ENCODE measurements around the gene GMDS.

Gene GMDS

GRCh38 chr6:1940381-1940780, 305.0 kb downstream of the GMDS start:
- no peak overlapping the region for H3K4me3 ChIP-seq (ENCODE audit: low read length)
- TF ChIP-seq ZNF274 (IDR thresholded peaks at IDR 0.05; ENCODE audit: low read depth, low read length) = no peak

- no peak for TF ChIP-seq ZNF274 (IDR thresholded peaks at IDR 0.05; ENCODE audit: low read depth, low read length)
- no peak overlapping the region for H3K4me3 ChIP-seq (ENCODE audit: low read length)
Measured at GRCh38 chr6:1933292-1933691, 312.1 kb downstream of the GMDS start.

- no peak overlapping the region for H3K4me3 ChIP-seq (ENCODE audit: low read length)
- TF ChIP-seq ZNF274 (IDR thresholded peaks at IDR 0.05; ENCODE audit: low read depth, low read length) = no peak
Measured at GRCh38 chr6:1931817-1932216, 313.6 kb downstream of the GMDS start.

GRCh38 chr6:1930356-1930755, 315.0 kb downstream of the GMDS start:
- H3K4me3 ChIP-seq (ENCODE audit: low read length) = no peak overlapping the region
- no peak for TF ChIP-seq ZNF274 (IDR thresholded peaks at IDR 0.05; ENCODE audit: low read depth, low read length)

- no peak for TF ChIP-seq ZNF274 (IDR thresholded peaks at IDR 0.05; ENCODE audit: low read depth, low read length)
- no peak overlapping the region for H3K4me3 ChIP-seq (ENCODE audit: low read length)
Measured at GRCh38 chr6:1929931-1930330, 315.5 kb downstream of the GMDS start.

- no peak for TF ChIP-seq ZNF274 (IDR thresholded peaks at IDR 0.05; ENCODE audit: low read depth, low read length)
- H3K4me3 ChIP-seq (ENCODE audit: low read length) = no peak overlapping the region
Measured at GRCh38 chr6:1925743-1926430, 319.5 kb downstream of the GMDS start.

GRCh38 chr6:1923449-1923848, 322.0 kb downstream of the GMDS start:
- no peak overlapping the region for H3K4me3 ChIP-seq (ENCODE audit: low read length)
- no peak for TF ChIP-seq ZNF274 (IDR thresholded peaks at IDR 0.05; ENCODE audit: low read depth, low read length)

GRCh38 chr6:1917626-1918371, 327.6 kb downstream of the GMDS start:
- no peak for TF ChIP-seq ZNF274 (IDR thresholded peaks at IDR 0.05; ENCODE audit: low read depth, low read length)

GRCh38 chr6:1916334-1917070, 328.9 kb downstream of the GMDS start:
- H3K4me3 ChIP-seq (ENCODE audit: low read length) = no peak overlapping the region
- no peak for TF ChIP-seq ZNF274 (IDR thresholded peaks at IDR 0.05; ENCODE audit: low read depth, low read length)

More at GRCh38 chr6:1917626-1918371, 327.6 kb downstream of the GMDS start:
- H3K4me3 ChIP-seq (ENCODE audit: low read length) = no peak overlapping the region

GRCh38 chr6:1915226-1915625, 330.2 kb downstream of the GMDS start:
- no peak overlapping the region for H3K4me3 ChIP-seq (ENCODE audit: low read length)
- TF ChIP-seq ZNF274 (IDR thresholded peaks at IDR 0.05; ENCODE audit: low read depth, low read length) = no peak

GRCh38 chr6:1913577-1913976, 331.8 kb downstream of the GMDS start:
- no peak for TF ChIP-seq ZNF274 (IDR thresholded peaks at IDR 0.05; ENCODE audit: low read depth, low read length)
- no peak overlapping the region for H3K4me3 ChIP-seq (ENCODE audit: low read length)

- no peak overlapping the region for H3K4me3 ChIP-seq (ENCODE audit: low read length)
- no peak for TF ChIP-seq ZNF274 (IDR thresholded peaks at IDR 0.05; ENCODE audit: low read depth, low read length)
Measured at GRCh38 chr6:1912731-1913130, 332.7 kb downstream of the GMDS start.

- no peak for TF ChIP-seq ZNF274 (IDR thresholded peaks at IDR 0.05; ENCODE audit: low read depth, low read length)
- no peak overlapping the region for H3K4me3 ChIP-seq (ENCODE audit: low read length)
Measured at GRCh38 chr6:1911474-1911873, 333.9 kb downstream of the GMDS start.

GRCh38 chr6:1910621-1911407, 334.6 kb downstream of the GMDS start:
- no peak overlapping the region for H3K4me3 ChIP-seq (ENCODE audit: low read length)
- no peak for TF ChIP-seq ZNF274 (IDR thresholded peaks at IDR 0.05; ENCODE audit: low read depth, low read length)

Measured in GM08714 (cell line).